Right renal pelvis (tissue), 4 donors: ENCODE data around the gene VN1R2. TPM values are rescaled to one million over a fixed set of nuclear protein-coding genes. Genes with fewer than 3 reads are reported as not detected.

Experiments used
- polyA plus RNA-seq, 4 donors: library from polyadenylated mRNA; unstranded; fragments of 120-200 nt; gene quantifications; one replicate each; pipeline ENCODE4 v1.2.1, GENCODE V29; 2013; ENCODE audit not compliant: insufficient read length in 4 of 4

Gene VN1R2
- polyA plus RNA-seq, 4 donors = 0.25 TPM; not detected in 3

Other genes with a start within 250 kb of the VN1R2 start
- gene ERVV-1, start 244.4 kb upstream of the VN1R2 start, polyA plus RNA-seq = under 1 TPM in 1 of 4 donors, not detected in 3; 0.04 TPM
- under 1 TPM in 3 of 4 donors, not detected in 1; 0.06 to 0.13 (median 0.07) TPM for gene ERVV-2, start 213.6 kb upstream of the VN1R2 start, polyA plus RNA-seq
- 10 to 100 TPM; 36.2 to 50.2 (median 38.6) TPM for gene ZNF160, start 154.9 kb upstream of the VN1R2 start, polyA plus RNA-seq
- gene ZNF415, start 125.4 kb upstream of the VN1R2 start, polyA plus RNA-seq = 10 to 100 TPM; 17.6 to 26.7 (median 23.8) TPM
- 10 to 100 TPM in 3 of 4 donors, 1 to 10 TPM in 1; 9.8 to 11.8 (median 10.6) TPM for gene ZNF347, start 99.2 kb upstream of the VN1R2 start, polyA plus RNA-seq
- 1 to 10 TPM; 5.6 to 9.8 (median 6.7) TPM for gene ZNF665, start 64.9 kb upstream of the VN1R2 start, polyA plus RNA-seq
- 10 to 100 TPM; 43.2 to 60.9 (median 55.0) TPM for gene ZNF677, start 3.4 kb upstream of the VN1R2 start, polyA plus RNA-seq
- not detected for gene VN1R4, start 9.4 kb downstream of the VN1R2 start, polyA plus RNA-seq
- gene ZNF845, start 75.5 kb downstream of the VN1R2 start, polyA plus RNA-seq = 10 to 100 TPM in 3 of 4 donors, 1 to 10 TPM in 1; 7.4 to 10.9 (median 10.3) TPM
- 10 to 100 TPM in 3 of 4 donors, 1 to 10 TPM in 1; 9.2 to 12.4 (median 11.7) TPM for gene ZNF525, start 107.4 kb downstream of the VN1R2 start, polyA plus RNA-seq
- gene ZNF765, start 136.9 kb downstream of the VN1R2 start, polyA plus RNA-seq = 10 to 100 TPM in 3 of 4 donors, 1 to 10 TPM in 1; 9.6 to 14.5 (median 12.7) TPM
- gene ZNF761, start 173.7 kb downstream of the VN1R2 start, polyA plus RNA-seq = 10 to 100 TPM; 10.9 to 18.7 (median 15.1) TPM
- gene ZNF813, start 209.4 kb downstream of the VN1R2 start, polyA plus RNA-seq = 1 to 10 TPM; 5.4 to 8.3 (median 7.1) TPM